Kidney (tissue), 14 donors: ENCODE results near the gene CCDC68. TPM values are rescaled to one million over a fixed set of nuclear protein-coding genes. Genes with fewer than 3 reads are reported as not detected.

Experiments
- DNase-seq, 5 donors: peaks; one replicate each; pipeline ENCODE4 v3.0.0-alpha.2; 2013 to 2020
- FAIRE-seq: peaks from 2 replicates; lab custom pipeline; 2012; peaks lifted over from hg19 to GRCh38; lab: Jason Lieb, UNC
- H3K27ac ChIP-seq, 2 donors: one replicate each; pipeline ENCODE4 v1.7.0; 2013; ENCODE audit warnings: low read depth in 2 of 2, low read length in 2 of 2, inconsistent platforms in 1 of 2
- H3K27me3 ChIP-seq: one replicate; pipeline ENCODE4 v1.7.1; 2013; ENCODE audit warnings: low read length, inconsistent platforms; ENCODE audit not compliant: control insufficient read depth, insufficient read depth
- H3K36me3 ChIP-seq, 3 donors: one replicate each; pipeline versions ENCODE4 v1.7.0 to v1.7.1; 2013; ENCODE audit warnings: low read length in 3 of 3, control low read depth in 1 of 3, inconsistent platforms in 1 of 3; ENCODE audit not compliant: insufficient read depth in 3 of 3, control insufficient read depth in 2 of 3
- H3K4me1 ChIP-seq, 3 donors: one replicate each; pipeline versions ENCODE4 v1.7.0 to v1.7.1; 2013; ENCODE audit warnings: low read length in 3 of 3, inconsistent platforms in 1 of 3, low read depth in 1 of 3; ENCODE audit not compliant: control insufficient read depth in 2 of 3, insufficient read depth in 2 of 3
- H3K4me3 ChIP-seq, 3 donors: one replicate each; pipeline versions ENCODE4 v1.7.0 to v1.8.1; 2013; ENCODE audit warnings: low read length in 3 of 3, control low read depth in 1 of 3, inconsistent platforms in 1 of 3
- H3K9ac ChIP-seq, 3 donors: one replicate each; pipeline versions ENCODE4 v1.7.0 to v1.7.1; 2013; ENCODE audit warnings: low read length in 3 of 3, control low read depth in 1 of 3, inconsistent platforms in 1 of 3
- H3K9me3 ChIP-seq, 3 donors: one replicate each; pipeline versions ENCODE4 v1.7.0 to v1.7.1; 2013; ENCODE audit warnings: low read length in 3 of 3, control low read depth in 1 of 3, inconsistent platforms in 1 of 3; ENCODE audit not compliant: control insufficient read depth in 2 of 3, insufficient read depth in 1 of 3
- CTCF ChIP-seq: IDR thresholded peaks from 3 replicates; pipeline ENCODE4 v1.5.1; 2012; ENCODE audit warnings: mild to moderate bottlenecking, moderate library complexity, borderline replicate concordance; ENCODE audit not compliant: insufficient read depth; ENCODE audit errors: extremely low read depth
- intact Hi-C: fragments of 100-400 bp; cut with DNase I; formaldehyde crosslinking; loops from one replicate; pipeline ENCODE4 v1.11.1; 2022
- polyA plus RNA-seq: library from polyadenylated mRNA; stranded (reverse); fragments of 350-450 nt; fragmentation: Illumina TruSeq; extraction: RNeasy Lipid Tissue Mini Kit (QIAGEN cat#74804); gene quantifications from one replicate; pipeline ENCODE4 v1.2.3, GENCODE V29; 2014; ENCODE audit warnings: low read depth, low replicate concordance; ENCODE audit not compliant: insufficient read depth
- total RNA-seq: library from RNA; stranded (reverse); fragmentation: NEBNext Ultra II Directional; extraction: Animal tissue kit (Norgen Biotek cat#: 25700); gene quantifications from one replicate; pipeline ENCODE4 v1.2.1, GENCODE V29; 2021
- donor health status: control.
- donor health status: control.
- donor health status: control.
- donor health status: control.
- donor health status: control.
- donor health status: DM: yes; HTN: yes; CAD: no.
- donor health status: Normal renal cell carcinoma (clear cell type).

Gene CCDC68
- total and polyA plus RNA-seq, 2 donors from 2014 or later: 2.6 to 6.1 TPM

GRCh38 chr18:54995421-54996143 is 36.3 kb upstream of the CCDC68 start:
- H3K27me3 ChIP-seq: no peaks in the 10 kb centered on the region
- H3K9ac ChIP-seq: no peak overlapping the region
- H3K36me3 ChIP-seq: no peaks in the 10 kb centered on the region
- DNase-seq (no peak), FAIRE-seq (no peak)
- no peaks in the 10 kb centered on the region for H3K4me1 ChIP-seq
- H3K4me3 ChIP-seq: no peak overlapping the region
- H3K9me3 ChIP-seq: no peaks in the 10 kb centered on the region
- H3K27ac ChIP-seq: no peak overlapping the region
- intact Hi-C loops: no loop called here
- no peak for TF ChIP-seq CTCF

DNA sequence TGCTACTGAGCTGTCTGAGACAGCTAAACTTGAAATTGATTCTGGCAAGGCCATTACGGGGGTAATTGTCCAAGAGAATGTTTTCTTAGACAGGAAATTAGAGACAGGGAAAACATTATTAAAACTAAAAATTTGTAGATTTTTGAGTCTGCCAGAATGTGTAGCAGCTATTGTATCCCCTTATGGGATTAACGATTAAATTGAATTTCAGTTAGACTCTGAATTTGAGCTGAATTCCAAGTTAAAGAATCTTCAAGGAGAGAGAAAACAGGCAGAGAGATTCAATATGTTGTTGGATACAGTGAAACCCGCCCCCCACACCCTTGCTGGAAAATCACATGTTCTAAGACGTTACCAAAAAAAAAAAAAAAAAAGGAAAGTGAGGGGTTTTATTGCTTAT is 32.7 kb upstream of the CCDC68 start:
- FAIRE-seq (no peak), DNase-seq (peak in 2 of 5 donors; percentile 7 to 31)
- no peaks in the 10 kb centered on the region for H3K9me3 ChIP-seq
- H3K4me1 ChIP-seq: no peaks in the 10 kb centered on the region
- H3K9ac ChIP-seq: no peak overlapping the region
- no peak overlapping the region for H3K4me3 ChIP-seq
- H3K36me3 ChIP-seq: no peaks in the 10 kb centered on the region
- H3K27me3 ChIP-seq: no peaks in the 10 kb centered on the region
- intact Hi-C loops: no loop called here
- no peak for TF ChIP-seq CTCF
- H3K27ac ChIP-seq: no peak overlapping the region

DNA sequence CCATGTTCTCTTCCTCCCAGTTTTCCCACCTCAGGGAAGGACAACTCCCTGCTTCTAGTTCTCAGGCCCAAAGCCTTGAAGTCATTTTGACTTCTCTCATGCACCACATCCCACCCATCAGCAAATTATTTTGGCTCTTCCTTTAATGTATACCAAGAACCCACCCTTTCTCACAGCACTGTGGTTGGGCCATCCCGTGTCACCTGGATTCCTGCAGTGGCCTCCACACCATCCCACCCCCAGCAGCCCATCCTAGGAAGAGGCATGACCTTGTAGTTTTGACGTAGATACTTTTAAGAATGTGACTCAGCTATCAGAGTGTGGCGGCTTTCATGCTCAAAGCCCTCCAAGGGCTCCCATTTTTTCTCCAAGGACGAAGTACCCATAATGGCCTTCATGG is 25.6 kb upstream of the CCDC68 start:
- Histone ChIP-seq H3K36me3 (no peaks in the 10 kb centered on the region), H3K9ac (no peak overlapping the region), H3K4me3 (no peak overlapping the region), H3K27me3 (no peaks in the 10 kb centered on the region), H3K27ac (no peak overlapping the region), H3K4me1 (no peaks in the 10 kb centered on the region), H3K9me3 (no peaks in the 10 kb centered on the region)
- no peak for TF ChIP-seq CTCF
- DNase-seq (no peak), FAIRE-seq (no peak)
- intact Hi-C loops: loop anchor here (10.0 kb wide), 1 partner anchor 310 kb away; no protein-coding TSS in a partner anchor
